H9 (cell line): ENCODE data around the gene KAZN. TPM values are rescaled to one million over a fixed set of nuclear protein-coding genes. Genes with fewer than 3 reads are reported as not detected.
A peak's percentile ranks its signal among the peaks of the same experiment; 100 is the strongest.

ENCODE experiments used
- DNase-seq: peaks from one replicate; pipeline ENCODE4 v3.0.0-alpha.2; 2017
- H2AFZ ChIP-seq: one replicate; pipeline ENCODE4 v1.6.1; 2013; ENCODE audit warnings: mild to moderate bottlenecking, low read length, control low read depth, moderate library complexity
- H2AK5ac ChIP-seq: 2 replicates; pipeline ENCODE4 v1.6.1; 2013; ENCODE audit warnings: low read length, control low read depth, mixed read lengths; ENCODE audit not compliant: insufficient read length
- H2BK120ac ChIP-seq: one replicate; pipeline ENCODE4 v1.6.1; 2013; ENCODE audit warnings: low read depth, mild to moderate bottlenecking, low read length, control low read depth, inconsistent platforms; ENCODE audit not compliant: poor library complexity, severe bottlenecking
- H2BK12ac ChIP-seq: 2 replicates; pipeline ENCODE4 v1.6.1; 2013; ENCODE audit warnings: low read length, control low read depth, mixed read lengths, low read depth; ENCODE audit not compliant: insufficient read length
- H2BK15ac ChIP-seq: 2 replicates; pipeline ENCODE4 v1.6.1; 2013; ENCODE audit warnings: low read depth, low read length, control low read depth
- H2BK20ac ChIP-seq: one replicate; pipeline ENCODE4 v1.6.1; 2013; ENCODE audit warnings: low read depth, mild to moderate bottlenecking, low read length, control low read depth, inconsistent platforms; ENCODE audit not compliant: poor library complexity, severe bottlenecking
- H2BK5ac ChIP-seq: 2 replicates; pipeline ENCODE4 v1.6.1; 2013; ENCODE audit warnings: low read length, control low read depth, mixed read lengths; ENCODE audit not compliant: insufficient read length
- H3K14ac ChIP-seq: 2 replicates; pipeline ENCODE4 v1.6.1; 2013; ENCODE audit warnings: low read length, control low read depth; ENCODE audit not compliant: insufficient read depth
- H3K18ac ChIP-seq: 2 replicates; pipeline ENCODE4 v1.6.1; 2013; ENCODE audit warnings: low read depth, mild to moderate bottlenecking, mixed read lengths, low read length, control low read depth; ENCODE audit not compliant: insufficient read length
- H3K23ac ChIP-seq: 2 replicates; pipeline ENCODE4 v1.6.1; 2013; ENCODE audit warnings: low read length, control low read depth, mixed read lengths, low read depth; ENCODE audit not compliant: insufficient read length
- H3K23me2 ChIP-seq: 2 replicates; pipeline ENCODE4 v1.6.1; 2013; ENCODE audit warnings: low read depth, mild to moderate bottlenecking, mixed read lengths, low read length, control low read depth; ENCODE audit not compliant: insufficient read length, poor library complexity, severe bottlenecking
- H3K27ac ChIP-seq: 2 replicates; pipeline ENCODE4 v1.5.1; 2013; ENCODE audit warnings: low read length, control low read depth, mixed read lengths, low read depth; ENCODE audit not compliant: insufficient read length
- H3K27me3 ChIP-seq: 2 replicates; pipeline ENCODE4 v1.6.1; 2013; ENCODE audit warnings: low read length, control low read depth, inconsistent platforms; ENCODE audit not compliant: insufficient read depth
- H3K4ac ChIP-seq: 2 replicates; pipeline ENCODE4 v1.6.1; 2013; ENCODE audit warnings: low read depth, mild to moderate bottlenecking, control low read depth, inconsistent platforms, low read length, moderate library complexity
- H3K4me1 ChIP-seq: 2 replicates; pipeline ENCODE4 v1.6.1; 2013; ENCODE audit warnings: low read length, control low read depth, inconsistent platforms; ENCODE audit not compliant: insufficient read depth
- H3K4me2 ChIP-seq: 2 replicates; pipeline ENCODE4 v1.6.1; 2013; ENCODE audit warnings: low read length, control low read depth, mixed read lengths; ENCODE audit not compliant: insufficient read length, insufficient read depth
- H3K56ac ChIP-seq: 2 replicates; pipeline ENCODE4 v1.6.1; 2013; ENCODE audit warnings: low read depth, mild to moderate bottlenecking, mixed read lengths, low read length, control low read depth; ENCODE audit not compliant: insufficient read length
- H3K79me1 ChIP-seq: 2 replicates; pipeline ENCODE4 v1.6.1; 2013; ENCODE audit warnings: low read depth, mild to moderate bottlenecking, moderate library complexity, low read length, control low read depth, inconsistent platforms; ENCODE audit not compliant: insufficient read depth, poor library complexity, severe bottlenecking
- H3K79me2 ChIP-seq: 2 replicates; pipeline ENCODE4 v1.6.1; 2013; ENCODE audit warnings: low read length, control low read depth, inconsistent platforms; ENCODE audit not compliant: insufficient read depth
- H3K9ac ChIP-seq: 2 replicates; pipeline ENCODE4 v1.6.1; 2013; ENCODE audit warnings: low read length, control low read depth, mixed read lengths; ENCODE audit not compliant: insufficient read length; ENCODE audit errors: extremely low read depth
- H3K9me3 ChIP-seq: one replicate; pipeline ENCODE4 v1.6.1; 2013; ENCODE audit warnings: low read depth, low read length, inconsistent platforms; ENCODE audit not compliant: control insufficient read depth
- H3T11ph ChIP-seq: one replicate; pipeline ENCODE4 v1.6.1; 2013; ENCODE audit warnings: mild to moderate bottlenecking, low read length, control low read depth, inconsistent platforms
- H4K20me1 ChIP-seq: one replicate; pipeline ENCODE4 v1.6.1; 2013; ENCODE audit not compliant: control insufficient read depth, insufficient read length, insufficient read depth
- H4K5ac ChIP-seq: 2 replicates; pipeline ENCODE4 v1.6.1; 2013; ENCODE audit warnings: low read depth, mild to moderate bottlenecking, mixed read lengths, low read length, control low read depth; ENCODE audit not compliant: insufficient read length
- H4K8ac ChIP-seq: replicated peaks from 2 replicates; pipeline ENCODE4 v1.6.1; 2013; ENCODE audit warnings: low read length, control low read depth, mixed read lengths, low read depth; ENCODE audit not compliant: insufficient read length
- H4K91ac ChIP-seq: 2 replicates; pipeline ENCODE4 v1.6.1; 2013; ENCODE audit warnings: low read depth, mild to moderate bottlenecking, moderate library complexity, mixed read lengths, low read length, control low read depth; ENCODE audit not compliant: insufficient read length
- H3K27ac Mint-ChIP-seq, 3 experiments: 2 replicates in 2 of 3; 3 replicates in 1 of 3; pipeline ENCODE4 v1.8.0; 2020 to 2021; ENCODE audit warnings: mixed read lengths in 3 of 3, mild to moderate bottlenecking in 1 of 3, moderate library complexity in 1 of 3
- H3K27me3 Mint-ChIP-seq: 2 replicates; pipeline ENCODE4 v1.8.0; 2021; ENCODE audit warnings: low read depth, mild to moderate bottlenecking, moderate library complexity, mixed read lengths
- H3K36me3 Mint-ChIP-seq, 3 experiments: 2 replicates in 2 of 3; 3 replicates in 1 of 3; pipeline ENCODE4 v1.8.0; 2020 to 2021; ENCODE audit warnings: low read depth in 3 of 3, mixed read lengths in 3 of 3; ENCODE audit not compliant: insufficient read depth in 1 of 3
- H3K4me1 Mint-ChIP-seq, 2 experiments: 2 replicates each; pipeline ENCODE4 v1.8.0; 2020; ENCODE audit warnings: mixed read lengths in 2 of 2
- H3K4me3 Mint-ChIP-seq, 2 experiments: 2 replicates in 1 of 2; 3 replicates in 1 of 2; pipeline ENCODE4 v1.8.0; 2020 to 2021; ENCODE audit warnings: mild to moderate bottlenecking in 2 of 2, mixed read lengths in 2 of 2, moderate library complexity in 1 of 2
- H3K9me3 Mint-ChIP-seq, 2 experiments: 2 replicates in 1 of 2; 3 replicates in 1 of 2; pipeline ENCODE4 v1.8.0; 2020; ENCODE audit warnings: mild to moderate bottlenecking in 2 of 2, mixed read lengths in 2 of 2, moderate library complexity in 1 of 2
- CTCF ChIP-seq: fragments of 200-600 bp; sonication (generic); conservative IDR thresholded peaks from 3 replicates; pipeline ENCODE4 v1.8.0; 2021; ENCODE audit warnings: antibody characterized with exemption, mild to moderate bottlenecking
- WGBS: extraction: QIAGEN DNeasy Blood & Tissue Kit; methylation state at CpG from one replicate; pipeline ENCODE4 v1.1.7; 2013; ENCODE audit warnings: missing lambda C conversion rate, low lambda C conversion rate, mixed read lengths; ENCODE audit not compliant: insufficient read length; ENCODE audit errors: extremely low coverage; 5-methylcytosine and 5-hydroxymethylcytosine counted together
- total RNA-seq: library from RNA; stranded (reverse); gene quantifications from 2 replicates; pipeline ENCODE4 v1.2.1, GENCODE V29; 2021

KAZN gene
- total RNA-seq, 1 experiment from 2014 or later = 7.6 TPM

- H3K4me1 Mint-ChIP-seq = peaks cover 24 to 32% of the 10 kb centered on the region in 2 experiments
- Histone ChIP-seq H3K23ac (no peak overlapping the region), H3K4me2 (no peak overlapping the region), H3K79me1 (no peaks in the 10 kb centered on the region), H4K5ac (no peak overlapping the region), H4K20me1 (peaks cover 2% of the 10 kb centered on the region), H2BK15ac (no peak overlapping the region), H4K91ac (no peak overlapping the region), H3K14ac (no peak overlapping the region; the same call in 1 of the 2 replicates), H3K18ac (no peak overlapping the region), H3K23me2 (no peaks in the 10 kb centered on the region), H3K4me1 (peaks cover 7% of the 10 kb centered on the region; the same call in 1 of the 2 replicates), H3K56ac (no peak overlapping the region), H2BK20ac (no peak overlapping the region), H3T11ph (no peak overlapping the region), H2BK5ac (no peak overlapping the region), H2BK12ac (no peak overlapping the region), H4K8ac (no peak overlapping the region), H3K9ac (no peak overlapping the region), H3K4ac (no peak overlapping the region), H2AK5ac (no peak overlapping the region), H3K27me3 (no peaks in the 10 kb centered on the region), H3K79me2 (no peaks in the 10 kb centered on the region), H2BK120ac (no peak overlapping the region), H3K9me3 (no peaks in the 10 kb centered on the region), H2AFZ (no peak overlapping the region), H3K27ac (no peak overlapping the region)
- peak overlapping the region in 1 of 3 experiments; percentile 72; a peak in 1 of 7 replicates for H3K27ac Mint-ChIP-seq
- no CpG with 5 or more reads among the region's 8 CpGs for WGBS
- H3K9me3 Mint-ChIP-seq = no peaks in the 10 kb centered on the region
- H3K27me3 Mint-ChIP-seq = peaks cover 2% of the 10 kb centered on the region; the same call in 1 of the 2 replicates
- H3K4me3 Mint-ChIP-seq = no peak overlapping the region
- TF ChIP-seq CTCF = no peak
- H3K36me3 Mint-ChIP-seq = no peaks in the 10 kb centered on the region
- DNase-seq = no peak
Observed at GRCh38 chr1:15029786-15030185, 431.3 kb downstream of the KAZN start.
